Activated T-helper 1 cell treated with anti-CD3 and anti-CD28 coated beads, Interleukin-2, amount 50 U/mL, for 16 hours (primary cell): ENCODE measurements around the gene OR8G1.
"Not testable (repeated sequence)": the region's sequence is repeated elsewhere in the genome, so short reads cannot be mapped to it uniquely, and the experiment has no call there.

Experiments
- DNase-seq, 2 donors: peaks; one replicate each; pipeline ENCODE4 v3.0.0-alpha.2; 2020; ENCODE audit warnings: low read depth in 1 of 2, low spot score in 1 of 2

Gene OR8G1

GRCh38 chr11:124233376-124233775, 7.5 kb upstream of the OR8G1 start:
- no peak for DNase-seq

- DNase-seq: no peak
These were observed 2.4 kb upstream of the OR8G1 start for GRCh38 chr11:124238512-124238911.

GRCh38 chr11:124249869-124250268, 9.0 kb downstream of the OR8G1 start:
- DNase-seq: not testable (repeated sequence)

- DNase-seq: no peak
These were observed 15.2 kb downstream of the OR8G1 start, which contains the start of gene OR8G5 for GRCh38 chr11:124256076-124256475. Gene OR8G5, plus strand, starts transcription at chr11:124256376. Its CDS starts 8,556 bp downstream, at chr11:124264932.

- DNase-seq: not testable (repeated sequence)
These were observed 24.1 kb downstream of the OR8G1 start for GRCh38 chr11:124265041-124265440.

GRCh38 chr11:124270886-124271285, 30.0 kb downstream of the OR8G1 start:
- DNase-seq: not testable (repeated sequence)

GRCh38 chr11:124274000-124274399, 33.1 kb downstream of the OR8G1 start:
- no peak for DNase-seq

GRCh38 chr11:124276081-124276480, 35.2 kb downstream of the OR8G1 start:
- no peak for DNase-seq

GRCh38 chr11:124277207-124277606, 36.3 kb downstream of the OR8G1 start:
- no peak for DNase-seq

GRCh38 chr11:124277804-124278203, 36.9 kb downstream of the OR8G1 start:
- DNase-seq: no peak

- no peak for DNase-seq
These were observed 37.4 kb downstream of the OR8G1 start for GRCh38 chr11:124278261-124278660.

GRCh38 chr11:124285610-124286344, 44.9 kb downstream of the OR8G1 start:
- DNase-seq: no peak

GRCh38 chr11:124294687-124295086, 53.8 kb downstream of the OR8G1 start:
- DNase-seq: no peak

GRCh38 chr11:124296016-124296415, 55.1 kb downstream of the OR8G1 start:
- no peak for DNase-seq

- no peak for DNase-seq
These were observed 57.0 kb downstream of the OR8G1 start for GRCh38 chr11:124297921-124298320.

- no peak for DNase-seq
These were observed 60.7 kb downstream of the OR8G1 start for GRCh38 chr11:124301548-124301947.

- DNase-seq: no peak
These were observed 61.6 kb downstream of the OR8G1 start for GRCh38 chr11:124302347-124303125.
